GOT3 (cell line): ENCODE results near the gene CEP57L1.
"Not testable (repeated sequence)": the region's sequence is repeated elsewhere in the genome, so short reads cannot be mapped to it uniquely, and the experiment has no call there.

Experiments used
- DNase-seq: peaks from one replicate; lab custom pipeline; 2025; ENCODE audit warnings: mixed read lengths; lab: John Stamatoyannopoulos, UW

CEP57L1 gene

DNA sequence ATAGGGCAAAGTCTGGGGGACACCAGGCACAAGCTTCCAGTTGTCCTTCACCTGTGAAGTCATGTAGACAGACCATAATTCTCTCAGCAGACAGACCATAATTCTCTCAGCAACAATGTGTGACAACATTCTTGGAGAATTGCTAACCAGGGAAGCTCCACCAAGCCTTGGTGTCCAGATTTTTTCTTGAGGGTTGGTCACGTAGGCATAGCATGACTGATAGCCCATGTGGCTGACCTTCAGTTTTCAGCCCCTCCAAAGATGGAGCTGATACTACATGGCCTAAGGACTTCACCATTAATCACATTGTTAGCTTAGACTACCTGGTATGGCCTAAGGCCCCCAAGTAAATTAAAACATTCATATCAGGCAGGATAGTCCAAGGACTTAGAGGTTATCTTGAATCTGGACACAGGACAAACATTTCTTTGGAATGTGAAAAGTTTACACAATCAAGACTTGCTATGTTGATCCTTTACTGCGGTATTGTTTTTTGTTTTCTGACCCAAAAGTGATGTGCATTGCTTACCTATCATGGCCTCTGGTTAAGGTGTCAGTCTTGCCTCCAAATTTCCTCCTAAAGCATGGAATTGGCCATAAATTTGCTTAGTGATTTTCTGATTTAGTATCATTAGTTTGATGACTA, 76.9 kb downstream of the CEP57L1 start:
- no peak for DNase-seq

- no peak for DNase-seq
These were observed 79.6 kb downstream of the CEP57L1 start for GRCh38 chr6:109174916-109175315.

DNA sequence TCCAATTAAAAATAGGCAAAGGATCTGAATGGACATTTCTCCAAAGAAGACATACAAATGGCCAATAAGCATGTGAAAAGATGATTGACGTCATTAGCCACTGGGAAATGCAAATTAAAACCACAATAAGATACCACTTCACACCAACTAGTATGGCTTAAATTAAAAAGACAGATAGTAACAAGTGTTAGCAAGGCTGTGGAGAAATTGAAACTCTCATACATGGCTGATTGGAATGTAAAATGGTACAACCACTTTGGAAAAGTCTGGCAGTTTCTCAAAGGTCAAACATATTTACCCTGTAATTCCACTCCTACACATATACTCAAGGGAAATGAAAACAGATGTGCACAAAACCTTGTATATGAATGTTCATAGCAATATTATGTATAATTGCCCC, 83.6 kb downstream of the CEP57L1 start:
- DNase-seq, result no peak

- no peak for DNase-seq
These were observed 84.2 kb downstream of the CEP57L1 start for GRCh38 chr6:109179507-109179906.

GRCh38 chr6:109182578-109182977, 87.3 kb downstream of the CEP57L1 start:
- DNase-seq, result no peak

- DNase-seq, result no peak
These were observed 87.9 kb downstream of the CEP57L1 start for GRCh38 chr6:109183109-109183650.

DNA sequence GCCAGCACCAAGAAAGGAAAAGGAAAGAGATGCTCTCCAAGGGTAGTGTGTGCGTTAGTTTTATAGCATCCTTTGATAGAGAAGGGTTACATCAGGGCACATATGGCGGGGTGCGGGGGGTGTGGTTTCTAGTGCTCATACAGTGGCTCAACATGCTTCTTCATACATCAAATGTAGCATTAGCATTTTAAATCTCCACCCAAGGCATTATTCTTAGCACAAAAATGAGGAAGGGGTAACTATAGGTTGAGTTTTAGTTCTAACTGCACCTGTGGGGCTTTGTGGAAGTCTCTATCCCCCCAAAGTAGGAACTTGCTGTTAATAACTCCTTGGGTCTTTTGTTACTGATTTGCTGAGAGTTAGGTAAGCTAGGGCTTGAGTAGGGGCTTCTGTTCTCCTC, 89.3 kb downstream of the CEP57L1 start:
- no peak for DNase-seq

DNA sequence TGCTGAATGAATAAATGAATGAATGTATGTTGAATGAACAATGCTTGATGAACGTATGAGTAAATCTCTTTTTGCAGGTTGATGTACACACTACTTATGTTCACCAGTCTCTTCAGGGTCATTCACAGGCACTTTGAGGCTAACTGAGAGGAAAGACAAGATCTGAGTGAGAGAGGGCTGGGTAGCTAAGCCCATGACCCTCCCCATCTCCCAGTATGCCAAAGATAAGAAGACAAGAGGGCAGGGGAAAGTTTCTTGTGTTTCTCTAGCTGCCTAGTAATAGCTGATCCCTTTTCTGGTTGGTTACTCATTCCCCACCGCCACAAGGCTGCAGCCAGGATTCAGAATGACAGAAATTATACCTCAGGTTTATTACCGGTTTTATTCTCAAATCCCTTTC, 90.7 kb downstream of the CEP57L1 start:
- DNase-seq, result no peak

DNA sequence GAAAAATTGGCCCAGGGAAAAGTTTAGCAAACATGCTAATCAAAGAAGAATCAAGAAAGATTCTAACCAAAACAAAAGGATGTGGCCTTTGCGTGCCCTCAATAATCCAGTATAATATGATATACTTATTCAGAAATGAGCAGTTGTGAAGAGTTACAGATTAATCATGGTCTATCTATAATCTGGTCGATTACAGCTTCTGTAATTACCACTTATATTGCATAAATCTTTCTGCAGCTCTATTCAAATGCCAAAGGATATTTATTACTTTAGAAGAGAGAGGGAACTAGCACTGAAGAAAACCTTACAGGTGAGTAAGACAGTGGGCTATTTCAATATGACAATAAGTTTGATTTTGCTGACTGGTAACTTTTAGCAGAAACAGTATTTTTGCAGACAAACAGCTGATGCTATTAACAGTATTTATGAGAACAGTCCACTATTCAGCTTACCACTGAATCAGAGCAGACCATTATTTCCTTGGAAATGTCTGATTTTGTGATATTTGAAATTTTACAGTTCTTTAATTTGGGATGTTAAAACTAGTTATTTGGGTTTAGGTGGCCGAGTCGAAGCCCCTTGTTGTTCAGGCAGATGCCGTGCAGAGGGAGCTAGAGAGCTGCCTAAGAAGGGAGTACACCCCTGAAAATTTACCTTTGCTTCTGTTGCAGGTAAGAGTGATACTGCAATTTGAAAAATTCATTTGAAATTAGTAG, 92.2 kb downstream of the CEP57L1 start:
- DNase-seq, result no peak

DNA sequence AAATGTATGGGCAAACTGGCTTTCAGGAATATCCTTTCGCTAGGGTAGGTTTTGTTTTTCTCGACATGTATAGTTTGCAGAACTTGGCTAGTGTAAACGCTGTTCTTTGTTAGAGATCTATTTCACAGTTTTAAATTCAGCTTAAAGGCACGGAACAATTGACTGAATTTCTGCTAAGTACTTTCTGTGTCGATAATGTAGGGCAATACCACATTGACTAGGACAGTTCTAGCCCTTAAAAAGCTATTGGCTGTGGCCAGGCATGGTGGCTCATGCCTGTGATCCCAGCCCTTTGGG, 92.8 kb downstream of the CEP57L1 start:
- no peak for DNase-seq

DNA sequence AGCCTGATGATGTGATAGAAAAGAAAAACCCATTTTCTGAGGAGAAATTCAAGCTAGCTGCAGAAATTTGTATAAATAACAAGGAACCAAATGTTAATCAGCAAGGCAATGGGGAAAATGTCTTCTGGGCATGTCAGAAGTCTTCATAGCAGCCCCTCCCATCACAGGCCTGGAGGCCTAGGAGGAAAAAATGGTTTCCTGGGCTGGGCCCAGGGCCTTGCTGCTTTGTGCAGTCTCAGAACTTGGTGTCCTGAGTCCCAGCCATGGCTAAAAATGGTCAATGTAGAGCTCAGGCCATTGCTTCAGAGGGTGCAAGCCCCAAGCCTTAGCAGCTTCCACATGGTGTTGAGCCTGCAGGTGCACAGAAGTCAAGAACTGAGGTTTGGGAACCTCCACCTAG, 96.1 kb downstream of the CEP57L1 start:
- DNase-seq, result not testable (repeated sequence)

- DNase-seq, result no peak
These were observed 97.6 kb downstream of the CEP57L1 start for GRCh38 chr6:109192865-109193264.

GRCh38 chr6:109194880-109195279, 99.6 kb downstream of the CEP57L1 start:
- no peak for DNase-seq

DNA sequence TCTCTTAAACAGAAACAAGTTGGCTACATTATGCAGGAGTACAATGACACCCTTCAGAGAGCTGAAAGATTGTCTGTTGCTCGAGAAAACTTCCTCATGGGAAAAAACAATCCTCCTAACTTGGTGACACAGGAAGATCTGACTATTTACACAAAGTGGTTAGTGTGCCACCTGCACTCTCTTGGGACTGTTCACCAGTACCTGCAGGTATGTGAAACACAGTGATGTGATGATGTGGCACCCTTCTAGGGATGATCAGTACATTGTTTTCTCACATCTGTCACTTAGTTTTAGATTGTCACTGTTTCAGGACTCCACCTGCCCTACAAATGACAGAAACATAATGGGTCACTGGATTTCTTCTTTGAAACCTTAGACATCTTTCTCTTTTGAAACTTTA, 101.8 kb downstream of the CEP57L1 start:
- no peak for DNase-seq

DNA sequence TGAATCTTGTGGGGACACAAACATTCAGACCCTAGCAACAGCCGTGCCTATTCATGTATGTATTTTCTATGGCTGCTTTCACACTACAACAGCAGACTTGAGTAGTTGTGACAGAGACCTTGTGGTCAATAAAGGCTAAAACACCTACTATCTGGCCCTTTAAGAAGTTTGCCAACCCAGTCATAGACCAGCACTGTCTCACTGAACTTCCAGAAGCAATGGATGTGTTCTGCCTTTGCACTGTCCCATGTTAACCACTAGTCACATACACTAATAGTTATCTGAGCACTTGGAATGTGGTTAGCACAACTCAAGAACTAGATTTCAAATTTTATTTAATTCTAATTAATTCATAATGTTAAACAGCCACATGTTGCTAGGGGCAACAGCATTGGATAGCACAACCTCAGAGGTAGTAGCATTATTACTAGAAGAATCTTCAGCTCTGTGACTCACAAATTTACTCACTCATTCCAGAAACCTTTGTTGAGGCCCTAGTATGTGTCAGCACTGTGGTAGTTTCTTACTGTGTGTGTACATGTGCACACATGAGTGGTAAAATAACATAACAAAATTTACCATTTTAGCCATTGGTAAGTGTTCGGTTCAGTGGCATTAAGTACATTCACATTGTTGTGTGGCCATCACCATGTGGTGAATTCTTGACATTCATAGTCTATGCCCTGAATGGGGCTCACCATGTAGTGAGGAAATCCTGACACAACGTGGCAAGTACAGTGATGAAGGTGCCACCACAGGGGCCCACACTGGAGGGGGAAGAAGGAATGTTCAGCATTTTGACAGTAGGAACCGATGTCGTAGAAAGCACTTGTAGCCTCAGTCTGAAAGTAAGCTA, 107.3 kb downstream of the CEP57L1 start:
- DNase-seq, result no peak

- DNase-seq, result no peak
These were observed 109.2 kb downstream of the CEP57L1 start for GRCh38 chr6:109204511-109204910.

- no peak for DNase-seq
These were observed 117.4 kb downstream of the CEP57L1 start for GRCh38 chr6:109212683-109213082.
